OCI-LY1 (cell line): Measurements from ENCODE around the gene NDUFA3.
"Not testable (repeated sequence)": the region's sequence is repeated elsewhere in the genome, so short reads cannot be mapped to it uniquely, and the experiment has no call there.

Experiments
- H2AFZ ChIP-seq: fragments of 200-600 bp; sonication (generic), shearing (Covaris generic); 2 replicates; pipeline ENCODE4 v1.6.0; 2014; ENCODE audit warnings: antibody characterized with exemption, mild to moderate bottlenecking, low read length
- H3F3A ChIP-seq: fragments of 200-600 bp; sonication (generic), shearing (Covaris generic); 2 replicates; pipeline ENCODE4 v1.6.0; 2014; ENCODE audit warnings: mild to moderate bottlenecking, antibody characterized with exemption, low read length, moderate library complexity; ENCODE audit not compliant: insufficient read depth
- H3K27ac ChIP-seq: fragments of 200-600 bp; sonication (generic); 2 replicates; pipeline ENCODE4 v1.5.1; 2014; ENCODE audit warnings: low read length, mixed run types, mild to moderate bottlenecking, low read depth; ENCODE audit not compliant: poor library complexity, severe bottlenecking
- H3K27me3 ChIP-seq: fragments of 200-600 bp; sonication (generic); 2 replicates; pipeline ENCODE4 v1.6.0; 2014; ENCODE audit warnings: antibody characterized with exemption, mild to moderate bottlenecking, low read length, moderate library complexity; ENCODE audit not compliant: insufficient read depth
- H3K36me3 ChIP-seq: fragments of 200-600 bp; sonication (generic); 2 replicates; pipeline ENCODE4 v1.6.1; 2014; ENCODE audit warnings: mild to moderate bottlenecking, antibody characterized with exemption, low read length, moderate library complexity, mixed read lengths; ENCODE audit not compliant: insufficient read depth
- H3K4me1 ChIP-seq: fragments of 200-600 bp; sonication (generic); 2 replicates; pipeline ENCODE4 v1.5.1; 2014; ENCODE audit warnings: mild to moderate bottlenecking, low read length, moderate library complexity; ENCODE audit not compliant: insufficient read depth, severe bottlenecking
- H3K4me2 ChIP-seq: fragments of 200-600 bp; sonication (generic), shearing (Covaris generic); 2 replicates; pipeline ENCODE4 v1.6.1; 2014; ENCODE audit warnings: low read length
- H3K4me3 ChIP-seq: fragments of 200-600 bp; sonication (generic); 2 replicates; pipeline ENCODE4 v1.5.1; 2014; ENCODE audit warnings: low read length, low read depth, mild to moderate bottlenecking, mixed read lengths; ENCODE audit not compliant: poor library complexity, severe bottlenecking
- H3K79me2 ChIP-seq: fragments of 200-600 bp; shearing (Covaris generic); 2 replicates; pipeline ENCODE4 v1.6.1; 2016; ENCODE audit warnings: mixed run types, low read length, mixed read lengths; ENCODE audit not compliant: insufficient read depth
- H3K9ac ChIP-seq: fragments of 200-600 bp; sonication (generic), shearing (Covaris generic); 2 replicates; pipeline ENCODE4 v1.6.1; 2014; ENCODE audit warnings: mild to moderate bottlenecking, low read length, mixed read lengths
- H3K9me2 ChIP-seq: fragments of 200-600 bp; sonication (generic), shearing (Covaris generic); 2 replicates; pipeline ENCODE4 v1.6.1; 2014; ENCODE audit warnings: low read depth, mild to moderate bottlenecking, low read length, mixed read lengths
- H3K9me3 ChIP-seq: fragments of 200-600 bp; shearing (Covaris generic); 2 replicates; pipeline ENCODE4 v1.6.1; 2014; ENCODE audit warnings: low read length, mixed read lengths
- H4K20me1 ChIP-seq: fragments of 200-600 bp; sonication (generic), shearing (Covaris generic); 2 replicates; pipeline ENCODE4 v1.6.0; 2016; ENCODE audit warnings: mild to moderate bottlenecking, low read length; ENCODE audit not compliant: insufficient read depth
- CTCF ChIP-seq: fragments of 200-600 bp; sonication (generic), shearing (Covaris generic); IDR thresholded peaks from 2 replicates; pipeline ENCODE4 v1.5.1; 2017; ENCODE audit warnings: mild to moderate bottlenecking, antibody characterized with exemption, low read length, moderate library complexity, mixed read lengths
- EZH2 ChIP-seq: fragments of 200-600 bp; sonication (generic), shearing (Covaris generic); IDR thresholded peaks from 2 replicates; pipeline ENCODE4 v1.8.0; 2017; ENCODE audit warnings: borderline replicate concordance, mixed run types, mild to moderate bottlenecking, antibody characterized with exemption, low read length, moderate library complexity, mixed read lengths

Gene NDUFA3

GRCh38 chr19:54094426-54095000, 8.1 kb upstream of the NDUFA3 start:
- H3K27ac ChIP-seq = no peak overlapping the region
- no peaks in the 10 kb centered on the region for H3K9me3 ChIP-seq
- no peaks in the 10 kb centered on the region for H3K9me2 ChIP-seq
- no peak overlapping the region for H3K4me3 ChIP-seq
- no peaks in the 10 kb centered on the region for H3K79me2 ChIP-seq
- H4K20me1 ChIP-seq = no peaks in the 10 kb centered on the region
- no peaks in the 10 kb centered on the region for H3K36me3 ChIP-seq
- no peak overlapping the region for H3K9ac ChIP-seq
- peaks cover 4% of the 10 kb centered on the region for H3K4me1 ChIP-seq
- no peak overlapping the region for H3K4me2 ChIP-seq
- H3F3A ChIP-seq = no peaks in the 10 kb centered on the region
- H2AFZ ChIP-seq = no peak overlapping the region
- TF ChIP-seq EZH2 (no peak), CTCF (no peak)
- H3K27me3 ChIP-seq = no peaks in the 10 kb centered on the region

- peaks cover 4% of the 10 kb centered on the region for H3K4me1 ChIP-seq
- no peaks in the 10 kb centered on the region for H3K36me3 ChIP-seq
- H3K4me2 ChIP-seq = no peak overlapping the region
- no peaks in the 10 kb centered on the region for H3K9me3 ChIP-seq
- no peaks in the 10 kb centered on the region for H3K27me3 ChIP-seq
- no peak overlapping the region for H2AFZ ChIP-seq
- no peak overlapping the region for H3K9ac ChIP-seq
- H3K27ac ChIP-seq = no peak overlapping the region
- TF ChIP-seq CTCF (no peak), EZH2 (no peak)
- no peaks in the 10 kb centered on the region for H3K9me2 ChIP-seq
- no peaks in the 10 kb centered on the region for H3F3A ChIP-seq
- no peaks in the 10 kb centered on the region for H3K79me2 ChIP-seq
- no peak overlapping the region for H3K4me3 ChIP-seq
- H4K20me1 ChIP-seq = no peaks in the 10 kb centered on the region
Observed at GRCh38 chr19:54095136-54095858, 7.4 kb upstream of the NDUFA3 start.

DNA sequence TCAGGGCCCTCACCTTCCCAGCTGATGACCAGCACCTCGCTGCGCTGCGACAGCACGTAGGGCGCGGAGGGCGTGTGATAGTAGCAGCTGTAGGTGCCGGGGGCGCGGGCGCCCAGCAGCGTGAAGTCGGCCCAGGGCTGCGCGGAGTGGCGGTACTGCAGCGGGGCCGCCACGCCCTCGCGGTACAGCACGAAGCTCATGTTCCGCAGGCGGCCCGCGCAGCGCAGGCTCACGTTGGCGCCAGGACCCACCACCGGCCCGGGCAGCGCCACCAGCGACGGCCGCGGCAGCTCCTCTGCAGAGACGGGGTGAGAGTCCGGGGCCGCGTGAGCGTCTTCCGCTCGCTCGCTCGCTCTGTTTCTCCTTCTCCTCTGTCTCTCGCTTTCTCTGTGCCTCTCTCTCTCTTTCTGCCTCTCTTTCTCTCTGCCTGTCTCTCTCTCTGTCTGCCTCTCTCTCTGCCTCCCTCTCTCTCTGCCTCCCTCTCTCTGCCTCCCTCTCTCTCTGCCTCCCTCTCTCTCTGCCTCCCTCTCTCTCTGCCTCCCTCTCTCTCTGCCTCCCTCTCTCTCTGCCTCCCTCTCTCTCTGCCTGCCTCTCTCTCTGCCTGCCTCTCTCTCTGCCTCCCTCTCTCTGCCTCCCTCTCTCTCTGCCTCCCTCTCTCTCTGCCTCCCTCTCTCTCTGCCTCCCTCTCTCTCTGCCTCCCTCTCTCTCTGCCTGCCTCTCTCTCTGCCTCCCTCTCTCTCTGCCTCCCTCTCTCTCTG, 6.6 kb upstream of the NDUFA3 start:
- not testable (repeated sequence) for H3K9me3 ChIP-seq, H4K20me1 ChIP-seq, H3K4me3 ChIP-seq, H3K27ac ChIP-seq, H3F3A ChIP-seq, H3K9me2 ChIP-seq, H3K4me2 ChIP-seq, H3K4me1 ChIP-seq, H3K79me2 ChIP-seq, H2AFZ ChIP-seq, H3K36me3 ChIP-seq, H3K27me3 ChIP-seq, H3K9ac ChIP-seq
